ENCODE measurements around the gene GLP1R. TPM values are rescaled to one million over a fixed set of nuclear protein-coding genes. Genes with fewer than 3 reads are reported as not detected.

GLP1R gene
- total and polyA plus RNA-seq, 2 donors (not counting 1 experiment from before 2014, with no cell fraction given): not detected

- no peak overlapping the region for H2AFZ ChIP-seq (ENCODE audit: insufficient read depth, low read depth, low read length, poor library complexity, severe bottlenecking)
- DNase-seq: no peak
- H3K27me3 ChIP-seq (replicated peaks in 1 of 4; ENCODE audit: control extremely low read depth in 1 of 4, control insufficient read depth in 3 of 4, insufficient read depth in 4 of 4, low read length in 3 of 4): no peaks in the 10 kb centered on the region
- H3K27ac ChIP-seq (ENCODE audit: low read length in 2 of 2): no peak overlapping the region
- no peak overlapping the region for H3K4me2 ChIP-seq (replicated peaks; ENCODE audit: low read depth, low read length, poor library complexity, severe bottlenecking)
- H3K79me2 ChIP-seq (ENCODE audit: control insufficient read depth, insufficient read depth, low read length): no peaks in the 10 kb centered on the region
- Mint-ChIP-seq H3K27me3 (no peaks in the 10 kb centered on the region), H3K27ac (no peak overlapping the region), H3K4me3 (no peak overlapping the region), H3K4me1 (peaks cover 10% of the 10 kb centered on the region), H3K9me3 (ENCODE audit: insufficient read depth) (no peaks in the 10 kb centered on the region)
- no peaks in the 10 kb centered on the region for H4K20me1 ChIP-seq (ENCODE audit: control insufficient read depth, insufficient read depth, low read length, poor library complexity, severe bottlenecking)
- ATAC-seq (ENCODE audit: low read depth): no peak
- CTCF ChIA-PET: interaction anchor here (0.7 to 1.6 kb wide), 6 partner anchors 12 to 230 kb away, joined by 3 to 7 read pairs (median 4); partner anchors contain the start of gene SAYSD1
- intact Hi-C loops (cut with micrococcal nuclease): loop anchor here (5.0 kb wide), 1 partner anchor 230 kb away; no protein-coding TSS in a partner anchor
- no CpG with 5 or more reads among the region's 1 CpG for WGBS (ENCODE audit: insufficient coverage)
- no peaks in the 10 kb centered on the region for H3K9me3 ChIP-seq (ENCODE audit: control extremely low read depth in 1 of 3, control insufficient read depth in 2 of 3, insufficient read depth in 1 of 3, low read length in 2 of 3)
- no peaks in the 10 kb centered on the region for H3K4me1 ChIP-seq (ENCODE audit: control insufficient read depth in 2 of 2, insufficient read depth in 2 of 2, low read length in 2 of 2)
- TF ChIP-seq EZH2 (IDR thresholded peaks at IDR 0.05; ENCODE audit: borderline replicate concordance, insufficient read depth, low read depth, low read length, poor library complexity, severe bottlenecking) (no peak), CTCF (IDR thresholded peaks at IDR 0.05) (no peak)
- H3K4me3 ChIP-seq (ENCODE audit: control extremely low read depth in 1 of 5, extremely low read depth in 1 of 5, insufficient read depth in 1 of 5, low read depth in 2 of 5, low read length in 4 of 5): no peak overlapping the region
- POLR2A ChIA-PET: interaction anchor here (1.1 kb wide), 1 partner anchor 12 kb away, joined by 3 read pairs; the partner anchor contains the start of gene SAYSD1
- H3K9ac ChIP-seq (ENCODE audit: low read length): no peak overlapping the region
- peaks cover 0 to 15% of the 10 kb centered on the region in 2 experiments for H3K36me3 ChIP-seq (replicated peaks in 1 of 2; ENCODE audit: control extremely low read depth in 1 of 2, control insufficient read depth in 1 of 2, extremely low read depth in 1 of 2, insufficient read depth in 2 of 2, low read length in 1 of 2)
Measured at GRCh38 chr6:39102821-39103136, 54.2 kb downstream of the GLP1R start.

- CTCF ChIA-PET: no interaction called here
- TF ChIP-seq CTCF (IDR thresholded peaks at IDR 0.05): no peak
- no peak for TF ChIP-seq EZH2 (IDR thresholded peaks at IDR 0.05; ENCODE audit: borderline replicate concordance, insufficient read depth, low read depth, low read length, poor library complexity, severe bottlenecking)
- H3K4me1 ChIP-seq (ENCODE audit: control insufficient read depth in 2 of 2, insufficient read depth in 2 of 2, low read length in 2 of 2): no peaks in the 10 kb centered on the region
- ATAC-seq (ENCODE audit: low read depth) (no peak), DNase-seq (no peak)
- no peak overlapping the region for H3K27ac ChIP-seq (ENCODE audit: low read length in 2 of 2)
- no peak overlapping the region for H3K4me3 Mint-ChIP-seq
- peaks cover 10% of the 10 kb centered on the region for H3K4me1 Mint-ChIP-seq
- intact Hi-C loops (cut with micrococcal nuclease): loop anchor here (5.0 kb wide), 1 partner anchor 232 kb away; no protein-coding TSS in a partner anchor
- H3K4me3 ChIP-seq (ENCODE audit: control extremely low read depth in 1 of 5, extremely low read depth in 1 of 5, insufficient read depth in 1 of 5, low read depth in 2 of 5, low read length in 4 of 5): no peak overlapping the region
- WGBS (ENCODE audit: insufficient coverage): 92% methylated on average over 2 of the region's 4 CpGs
- H4K20me1 ChIP-seq (ENCODE audit: control insufficient read depth, insufficient read depth, low read length, poor library complexity, severe bottlenecking): no peaks in the 10 kb centered on the region
- H3K27ac Mint-ChIP-seq: no peak overlapping the region
- no peaks in the 10 kb centered on the region for H3K9me3 ChIP-seq (ENCODE audit: control extremely low read depth in 1 of 3, control insufficient read depth in 2 of 3, insufficient read depth in 1 of 3, low read length in 2 of 3)
- no peak overlapping the region for H2AFZ ChIP-seq (ENCODE audit: insufficient read depth, low read depth, low read length, poor library complexity, severe bottlenecking)
- no peak overlapping the region for H3K4me2 ChIP-seq (replicated peaks; ENCODE audit: low read depth, low read length, poor library complexity, severe bottlenecking)
- H3K36me3 ChIP-seq (replicated peaks in 1 of 2; ENCODE audit: control extremely low read depth in 1 of 2, control insufficient read depth in 1 of 2, extremely low read depth in 1 of 2, insufficient read depth in 2 of 2, low read length in 1 of 2): peaks cover 0 to 15% of the 10 kb centered on the region in 2 experiments
- no peak overlapping the region for H3K9ac ChIP-seq (ENCODE audit: low read length)
- H3K27me3 Mint-ChIP-seq: no peaks in the 10 kb centered on the region
- H3K79me2 ChIP-seq (ENCODE audit: control insufficient read depth, insufficient read depth, low read length): peaks cover 6% of the 10 kb centered on the region
- POLR2A ChIA-PET: interaction anchor here (0.5 kb wide), 1 partner anchor 277 kb away, joined by 3 read pairs; no protein-coding TSS in a partner anchor
- no peaks in the 10 kb centered on the region for H3K9me3 Mint-ChIP-seq (ENCODE audit: insufficient read depth)
- H3K27me3 ChIP-seq (replicated peaks in 1 of 4; ENCODE audit: control extremely low read depth in 1 of 4, control insufficient read depth in 3 of 4, insufficient read depth in 4 of 4, low read length in 3 of 4): no peaks in the 10 kb centered on the region
Measured at GRCh38 chr6:39104528-39104927, 55.9 kb downstream of the GLP1R start.

Measured in B cell (primary cell).